ENCODE measurements around the gene CD207.

The CD207 gene

GRCh38 chr2:70842401-70842800 is 6.8 kb upstream of the CD207 start:
- in situ Hi-C loops (cut with HindIII; ENCODE audit: low sequenced_read_pairs): no loop called here

GRCh38 chr2:70837980-70838925 is 2.6 kb upstream of the CD207 start:
- no peak overlapping the region for H3K4me3 ChIP-seq (ENCODE audit: low read depth, low read length)
- in situ Hi-C loops (cut with HindIII; ENCODE audit: low sequenced_read_pairs): no loop called here
- no peak for DNase-seq (ENCODE audit: low read depth)
- TF ChIP-seq, protein P1, sequence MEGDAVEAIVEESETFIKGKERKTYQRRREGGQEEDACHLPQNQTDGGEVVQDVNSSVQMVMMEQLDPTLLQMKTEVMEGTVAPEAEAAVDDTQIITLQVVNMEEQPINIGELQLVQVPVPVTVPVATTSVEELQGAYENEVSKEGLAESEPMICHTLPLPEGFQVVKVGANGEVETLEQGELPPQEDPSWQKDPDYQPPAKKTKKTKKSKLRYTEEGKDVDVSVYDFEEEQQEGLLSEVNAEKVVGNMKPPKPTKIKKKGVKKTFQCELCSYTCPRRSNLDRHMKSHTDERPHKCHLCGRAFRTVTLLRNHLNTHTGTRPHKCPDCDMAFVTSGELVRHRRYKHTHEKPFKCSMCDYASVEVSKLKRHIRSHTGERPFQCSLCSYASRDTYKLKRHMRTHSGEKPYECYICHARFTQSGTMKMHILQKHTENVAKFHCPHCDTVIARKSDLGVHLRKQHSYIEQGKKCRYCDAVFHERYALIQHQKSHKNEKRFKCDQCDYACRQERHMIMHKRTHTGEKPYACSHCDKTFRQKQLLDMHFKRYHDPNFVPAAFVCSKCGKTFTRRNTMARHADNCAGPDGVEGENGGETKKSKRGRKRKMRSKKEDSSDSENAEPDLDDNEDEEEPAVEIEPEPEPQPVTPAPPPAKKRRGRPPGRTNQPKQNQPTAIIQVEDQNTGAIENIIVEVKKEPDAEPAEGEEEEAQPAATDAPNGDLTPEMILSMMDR (IDR thresholded peaks at IDR 0.05; ENCODE audit: low read depth, low read length, missing control alignments): no peak

More at GRCh38 chr2:70842401-70842800, 6.8 kb upstream of the CD207 start:
- TF ChIP-seq, protein P1 (IDR thresholded peaks at IDR 0.05; ENCODE audit: low read depth, low read length, missing control alignments): no peak
- no peak overlapping the region for H3K4me3 ChIP-seq (ENCODE audit: low read depth, low read length)
- no peak for DNase-seq (ENCODE audit: low read depth)

DNA sequence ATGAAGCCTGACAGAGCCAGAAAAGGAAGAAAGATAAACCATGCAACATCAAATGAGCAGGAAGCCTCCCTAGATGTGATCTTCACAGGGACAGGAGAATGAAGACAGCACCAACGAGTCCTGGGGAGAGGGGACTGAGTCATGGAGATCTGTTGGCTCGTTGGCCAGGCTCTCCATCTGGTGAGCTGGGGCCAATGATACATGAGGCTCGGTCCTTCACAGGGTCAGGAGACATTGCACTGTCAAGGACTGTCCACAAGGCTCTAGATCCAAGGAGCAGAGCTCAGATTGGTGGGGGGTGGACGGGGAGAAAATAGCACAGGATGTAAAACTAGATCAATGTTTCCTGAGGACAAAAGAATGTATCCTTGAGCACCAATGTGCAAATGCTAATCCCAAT is 735 bp downstream of the CD207 start:
- in situ Hi-C loops (cut with HindIII; ENCODE audit: low sequenced_read_pairs): no loop called here
- TF ChIP-seq, protein P1 (IDR thresholded peaks at IDR 0.05; ENCODE audit: low read depth, low read length, missing control alignments): no peak
- H3K4me3 ChIP-seq (ENCODE audit: low read depth, low read length): no peak overlapping the region
- no peak for DNase-seq (ENCODE audit: low read depth)

DNA sequence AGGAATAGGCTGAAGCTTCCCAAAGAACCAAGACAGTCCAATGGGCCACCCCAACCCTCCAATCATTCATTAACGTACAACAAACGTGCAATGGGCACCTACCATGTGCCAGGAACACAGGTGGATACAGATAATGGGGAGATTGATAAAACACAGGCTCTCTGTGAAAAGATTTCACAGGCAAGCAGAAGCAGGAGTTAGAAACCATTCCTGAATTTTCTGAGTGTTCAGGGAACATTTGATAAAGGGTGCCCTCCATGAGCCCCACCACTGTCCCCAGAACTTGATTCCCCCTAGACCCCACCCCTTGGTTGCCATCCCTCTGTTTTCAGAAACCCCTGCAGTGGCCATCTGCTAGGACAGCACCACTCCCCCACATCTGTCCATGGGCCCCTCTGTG is 1.5 kb downstream of the CD207 start:
- no peak for DNase-seq (ENCODE audit: low read depth)
- in situ Hi-C loops (cut with HindIII; ENCODE audit: low sequenced_read_pairs): no loop called here
- TF ChIP-seq, protein P1 (IDR thresholded peaks at IDR 0.05; ENCODE audit: low read depth, low read length, missing control alignments): no peak
- no peak overlapping the region for H3K4me3 ChIP-seq (ENCODE audit: low read depth, low read length)

DNA sequence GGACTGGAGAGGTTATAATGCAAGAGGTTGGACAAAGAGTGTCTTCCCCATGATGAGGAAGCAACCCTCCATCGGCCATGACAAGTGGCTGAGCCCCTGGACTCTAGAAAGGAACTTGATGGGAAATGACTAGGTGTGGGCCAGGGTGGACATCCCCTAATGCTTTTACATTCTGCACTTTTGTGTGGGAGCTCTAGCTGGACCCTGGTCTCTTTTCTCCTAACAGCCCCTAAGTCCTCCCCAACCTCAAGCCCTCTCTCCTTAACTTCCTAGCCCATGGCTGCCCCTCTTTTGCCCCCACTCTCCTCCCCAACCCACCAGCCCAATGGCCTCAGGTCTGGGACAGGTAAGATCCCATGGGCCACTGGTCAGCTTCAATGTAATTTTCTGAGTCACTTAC is 2.4 kb downstream of the CD207 start:
- in situ Hi-C loops (cut with HindIII; ENCODE audit: low sequenced_read_pairs): no loop called here
- TF ChIP-seq, protein P1 (IDR thresholded peaks at IDR 0.05; ENCODE audit: low read depth, low read length, missing control alignments): no peak
- no peak for DNase-seq (ENCODE audit: low read depth)
- H3K4me3 ChIP-seq (ENCODE audit: low read depth, low read length): no peak overlapping the region

- in situ Hi-C loops (cut with HindIII; ENCODE audit: low sequenced_read_pairs): no loop called here
- TF ChIP-seq, protein P1 (IDR thresholded peaks at IDR 0.05; ENCODE audit: low read depth, low read length, missing control alignments): no peak
- no peak overlapping the region for H3K4me3 ChIP-seq (ENCODE audit: low read depth, low read length)
- no peak for DNase-seq (ENCODE audit: low read depth)
These were observed 3.2 kb downstream of the CD207 start for GRCh38 chr2:70832386-70832785.
